SK-N-SH treated with all-trans-retinoic acid at 6 μM for 48 hours (cell line): ENCODE data around the gene RUVBL2.

Source experiments
- ARNTL ChIP-seq: fragments of 450-650 bp; formaldehyde crosslinking; IDR thresholded peaks from 2 replicates; pipeline ENCODE4 v1.5.0; 2020; ENCODE audit warnings: low read depth, mild to moderate bottlenecking, moderate library complexity, borderline replicate concordance
- PATZ1 ChIP-seq: fragments of 250-450 bp; sonication (Bioruptor Pico); IDR thresholded peaks from 2 replicates; pipeline ENCODE4 v1.8.0; 2020; ENCODE audit warnings: mild to moderate bottlenecking, moderate library complexity, borderline replicate concordance
- RARB ChIP-seq: fragments of 250-450 bp; sonication (Bioruptor Pico); IDR thresholded peaks from 2 replicates; pipeline ENCODE4 v1.8.0; 2021; ENCODE audit warnings: mild to moderate bottlenecking, moderate library complexity
- TCF4 ChIP-seq: fragments of 250-450 bp; sonication (Bioruptor Pico); IDR thresholded peaks from 2 replicates; pipeline ENCODE4 v1.8.0; 2021; ENCODE audit warnings: mild to moderate bottlenecking, moderate library complexity, borderline replicate concordance
- ZFP30 ChIP-seq: fragments of 450-650 bp; formaldehyde crosslinking; IDR thresholded peaks from 2 replicates; pipeline ENCODE4 v1.5.0; 2022; ENCODE audit warnings: mild to moderate bottlenecking, moderate library complexity

- no peak for TF ChIP-seq ARNTL (CRISPR knock-in tag)
- TF ChIP-seq ZFP30 (CRISPR knock-in tag): no peak
- TF ChIP-seq TCF4 (CRISPR knock-in tag): no peak
- TF ChIP-seq RARB (CRISPR knock-in tag): no peak
- no peak for TF ChIP-seq PATZ1
Observed at GRCh38 chr19:49011194-49011593, 17.5 kb downstream of the RUVBL2 start.
